ENCODE results near the gene CADM1.

Gene CADM1

GRCh38 chr11:115241899-115242298 is 262.3 kb downstream of the CADM1 start:
- no peak for DNase-seq (ENCODE audit: low read depth)

- DNase-seq (ENCODE audit: low read depth) = no peak
Measured at GRCh38 chr11:115238791-115239190, 265.4 kb downstream of the CADM1 start.

- DNase-seq (ENCODE audit: low read depth) = no peak
Measured at GRCh38 chr11:115238086-115238485, 266.1 kb downstream of the CADM1 start.

- no peak for DNase-seq (ENCODE audit: low read depth)
Measured at GRCh38 chr11:115237578-115237977, 266.6 kb downstream of the CADM1 start.

GRCh38 chr11:115234794-115235193 is 269.4 kb downstream of the CADM1 start:
- no peak for DNase-seq (ENCODE audit: low read depth)

- no peak for DNase-seq (ENCODE audit: low read depth)
Measured at GRCh38 chr11:115226556-115226955, 277.7 kb downstream of the CADM1 start.

- DNase-seq (ENCODE audit: low read depth) = no peak
Measured at GRCh38 chr11:115224551-115224950, 279.7 kb downstream of the CADM1 start.

- DNase-seq (ENCODE audit: low read depth) = no peak
Measured at GRCh38 chr11:115222863-115223530, 281.2 kb downstream of the CADM1 start.

- peak; percentile 2 for DNase-seq (ENCODE audit: low read depth)
Measured at GRCh38 chr11:115222218-115222862, 281.9 kb downstream of the CADM1 start.

GRCh38 chr11:115221461-115222069 is 282.6 kb downstream of the CADM1 start:
- DNase-seq (ENCODE audit: low read depth) = no peak

GRCh38 chr11:115220911-115221310 is 283.3 kb downstream of the CADM1 start:
- DNase-seq (ENCODE audit: low read depth) = no peak

- no peak for DNase-seq (ENCODE audit: low read depth)
Measured at GRCh38 chr11:115220423-115220822, 283.8 kb downstream of the CADM1 start.

- no peak for DNase-seq (ENCODE audit: low read depth)
Measured at GRCh38 chr11:115219376-115219775, 284.8 kb downstream of the CADM1 start.

GRCh38 chr11:115217726-115218311 is 286.4 kb downstream of the CADM1 start:
- DNase-seq (ENCODE audit: low read depth) = no peak

GRCh38 chr11:115215694-115216617 is 288.3 kb downstream of the CADM1 start:
- DNase-seq (ENCODE audit: low read depth) = no peak

GRCh38 chr11:115214644-115215234 is 289.5 kb downstream of the CADM1 start:
- DNase-seq (ENCODE audit: low read depth) = no peak

- DNase-seq (ENCODE audit: low read depth) = no peak
Measured at GRCh38 chr11:115213007-115213406, 291.2 kb downstream of the CADM1 start.

GRCh38 chr11:115208808-115209259 is 295.4 kb downstream of the CADM1 start:
- no peak for DNase-seq (ENCODE audit: low read depth)

- DNase-seq (ENCODE audit: low read depth) = no peak
Measured at GRCh38 chr11:115207916-115208315, 296.3 kb downstream of the CADM1 start.

- no peak for DNase-seq (ENCODE audit: low read depth)
Measured at GRCh38 chr11:115207166-115207591, 297.0 kb downstream of the CADM1 start.

- DNase-seq (ENCODE audit: low read depth) = no peak
Measured at GRCh38 chr11:115206365-115207022, 297.7 kb downstream of the CADM1 start.

Measured in T-helper 22 cell (primary cell).